Superior temporal gyrus (tissue), 1 donor: ENCODE data around the gene ANKRD6.
A peak's percentile ranks its signal among the peaks of the same experiment; 100 is the strongest.
"Not testable (repeated sequence)": the region's sequence is repeated elsewhere in the genome, so short reads cannot be mapped to it uniquely, and the experiment has no call there.

Experiments
- DNase-seq: peaks from one replicate; pipeline ENCODE4 v3.0.0-alpha.2; 2016; ENCODE audit errors: extremely low spot score

ANKRD6 gene

GRCh38 chr6:89602166-89602565 lies 169.2 kb downstream of the ANKRD6 start:
- no peak for DNase-seq

GRCh38 chr6:89604653-89605052 lies 171.7 kb downstream of the ANKRD6 start:
- DNase-seq: no peak

DNA sequence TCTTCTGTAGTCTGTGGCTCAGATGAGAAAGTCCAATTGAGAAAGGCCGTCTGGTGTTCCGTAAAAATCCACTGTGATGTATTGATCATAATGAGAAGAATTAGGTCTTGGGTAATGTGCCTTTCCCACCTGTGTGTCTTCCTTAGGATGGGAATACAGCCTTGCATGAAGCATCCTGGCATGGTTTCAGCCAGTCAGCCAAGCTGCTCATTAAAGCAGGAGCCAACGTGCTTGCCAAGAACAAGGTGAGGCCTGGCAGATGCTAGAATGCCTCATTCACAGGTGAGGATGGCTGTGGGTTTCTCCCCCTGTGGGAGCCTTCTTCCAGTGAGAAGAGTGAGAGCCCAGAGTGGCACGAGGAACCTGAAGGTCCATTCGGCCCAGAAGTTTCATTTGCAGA lies 172.9 kb downstream of the ANKRD6 start:
- DNase-seq: no peak

GRCh38 chr6:89610149-89610642 lies 177.2 kb downstream of the ANKRD6 start:
- DNase-seq: peak; percentile 38

DNA sequence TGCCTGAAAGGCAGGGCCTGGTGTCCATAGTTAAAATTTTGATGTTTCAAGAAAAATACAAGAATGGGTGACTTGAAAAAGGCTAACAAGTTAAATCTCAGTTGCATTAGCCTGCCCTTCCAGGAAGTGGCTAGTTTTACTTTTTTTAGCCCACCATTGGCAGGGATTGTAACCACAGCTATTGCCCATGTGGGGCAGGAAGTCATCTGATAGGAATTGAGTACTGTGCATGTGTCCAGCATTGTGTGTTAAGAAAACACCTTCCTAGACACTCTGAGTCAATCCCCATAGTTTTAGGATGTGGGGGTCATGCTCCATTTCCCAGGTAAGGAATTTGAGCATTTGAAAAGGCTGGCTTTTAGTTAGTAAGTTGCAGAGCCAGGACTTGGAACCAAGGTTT lies 178.7 kb downstream of the ANKRD6 start:
- no peak for DNase-seq

GRCh38 chr6:89612121-89612520 lies 179.2 kb downstream of the ANKRD6 start:
- DNase-seq: no peak

GRCh38 chr6:89613790-89614189 lies 180.8 kb downstream of the ANKRD6 start:
- DNase-seq: no peak

GRCh38 chr6:89615882-89616281 lies 182.9 kb downstream of the ANKRD6 start:
- no peak for DNase-seq

- DNase-seq: no peak
Observed at GRCh38 chr6:89616531-89616930, 183.6 kb downstream of the ANKRD6 start.

DNA sequence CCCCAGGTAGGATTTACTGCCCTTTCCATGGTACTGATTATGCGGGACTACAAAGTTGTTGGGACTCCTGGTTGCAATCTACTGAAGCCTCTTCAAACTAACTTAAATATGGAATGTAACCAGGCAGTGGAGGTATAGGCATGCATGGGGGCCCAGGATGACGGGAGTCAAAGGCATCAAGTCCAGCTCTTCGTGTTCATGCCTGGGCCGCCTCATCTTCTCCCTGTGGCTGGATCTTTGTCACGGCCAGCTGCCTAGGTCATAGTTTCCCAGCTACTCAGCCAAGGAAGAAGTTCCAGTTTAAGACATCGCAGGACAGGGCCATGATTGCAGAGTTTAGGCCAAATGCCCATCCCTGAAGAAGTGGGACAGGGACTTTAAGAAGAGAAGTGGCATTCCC lies 185.1 kb downstream of the ANKRD6 start:
- DNase-seq: no peak

DNA sequence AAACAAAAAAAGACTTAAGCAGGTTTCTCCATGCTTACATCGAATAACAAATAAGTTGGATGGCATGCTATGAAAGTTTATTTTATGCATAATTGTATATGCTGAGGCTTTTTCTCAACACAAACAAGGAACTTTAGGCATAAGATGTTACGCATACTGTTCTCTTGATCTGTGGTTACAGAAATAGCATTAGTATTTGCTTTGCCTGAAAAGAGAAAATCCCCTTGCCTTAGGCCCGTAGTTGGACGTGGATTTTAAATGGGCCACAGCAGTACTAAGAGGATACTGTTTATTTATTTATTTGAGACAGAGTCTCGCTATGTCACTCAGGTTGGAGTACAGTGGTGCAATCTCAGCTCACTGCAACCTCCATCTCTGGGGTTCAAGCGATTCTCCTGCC lies 186.6 kb downstream of the ANKRD6 start:
- no peak for DNase-seq

DNA sequence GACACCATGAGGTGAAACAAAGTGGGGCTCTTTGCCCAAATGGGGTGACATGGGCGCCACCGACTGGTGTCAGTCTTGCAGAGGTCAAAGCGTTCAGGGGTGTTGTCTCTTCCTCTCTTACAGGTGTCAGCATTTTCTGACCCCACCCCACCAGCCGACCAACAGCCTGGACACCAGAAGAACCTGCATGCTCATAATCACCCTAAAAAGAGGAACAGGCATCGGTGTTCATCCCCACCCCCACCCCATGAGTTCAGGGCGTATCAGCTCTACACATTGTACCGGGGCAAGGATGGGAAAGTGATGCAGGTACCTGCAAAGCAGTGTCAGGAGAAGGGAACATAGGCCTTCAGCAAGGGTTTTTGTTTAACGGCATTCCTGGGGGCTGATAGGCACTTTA lies 190.8 kb downstream of the ANKRD6 start:
- no peak for DNase-seq

GRCh38 chr6:89630488-89630887 lies 197.5 kb downstream of the ANKRD6 start:
- no peak for DNase-seq

DNA sequence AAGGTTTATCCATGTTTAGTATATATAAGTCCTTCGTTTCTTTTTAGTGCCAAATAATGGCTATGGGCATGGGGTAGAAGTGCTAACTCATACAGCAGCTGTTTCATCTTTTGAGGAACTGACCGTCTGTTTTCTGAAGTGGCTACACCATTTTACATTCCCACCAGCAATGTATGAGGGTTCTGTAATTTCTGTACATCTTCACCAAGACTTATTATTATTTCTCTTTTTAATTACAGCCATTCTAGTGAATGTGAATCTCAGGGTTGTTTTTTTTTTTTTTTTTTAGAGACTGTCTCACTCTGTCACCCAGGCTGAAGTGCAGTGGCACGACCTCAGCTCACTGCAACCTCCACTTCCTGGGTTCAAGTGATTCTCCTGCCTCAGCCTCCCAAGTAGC lies 203.5 kb downstream of the ANKRD6 start:
- not testable (repeated sequence) for DNase-seq

GRCh38 chr6:89637960-89638319 lies 205.0 kb downstream of the ANKRD6 start:
- DNase-seq: no peak

- DNase-seq: peak; percentile 96
Observed at GRCh38 chr6:89638320-89639195, 205.6 kb downstream of the ANKRD6 start, which contains the start of gene LYRM2. LYRM2 (minus strand) TSS chr6:89638747; CDS start chr6:89638716, 31 bp downstream.

DNA sequence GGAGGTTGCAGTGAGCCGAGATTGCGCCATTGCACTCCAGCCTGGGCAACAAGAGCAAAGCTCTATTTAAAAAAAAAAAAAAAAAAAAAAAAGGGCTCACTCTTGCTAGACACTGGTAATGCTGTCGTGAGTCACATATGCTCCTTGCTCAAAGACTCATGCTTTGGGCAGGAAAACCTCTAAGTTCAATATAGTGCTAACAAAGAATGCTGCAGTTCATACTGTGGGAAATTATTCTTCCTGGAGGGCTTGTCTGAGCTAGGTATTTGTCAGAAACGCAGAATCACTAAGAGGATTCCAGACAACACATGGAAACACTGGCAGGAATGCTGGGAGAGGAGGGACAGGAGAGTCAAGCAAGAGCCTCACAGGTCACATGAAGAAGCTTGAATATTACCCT lies 207.9 kb downstream of the ANKRD6 start:
- DNase-seq: no peak

DNA sequence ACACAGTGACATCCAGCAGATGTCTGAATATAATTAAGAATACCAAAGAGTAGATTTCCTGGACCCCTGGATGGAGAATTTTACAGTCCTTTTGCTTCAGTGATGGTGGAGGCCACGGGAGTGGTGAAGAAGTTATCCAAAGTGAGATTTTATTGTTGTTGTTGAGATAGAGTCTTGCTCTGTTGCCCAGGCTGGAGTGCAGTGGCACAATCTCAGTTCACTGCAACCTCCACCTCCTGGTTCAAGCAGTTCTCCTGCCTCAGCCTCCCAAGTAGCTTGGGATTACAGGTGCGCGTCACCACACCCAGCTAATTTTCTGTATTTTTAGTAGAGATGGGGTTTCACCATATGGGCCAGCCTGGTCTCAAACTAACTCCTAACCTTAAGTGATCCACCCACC lies 208.6 kb downstream of the ANKRD6 start:
- DNase-seq: not testable (repeated sequence)

- DNase-seq: no peak
Observed at GRCh38 chr6:89642956-89643355, 210.0 kb downstream of the ANKRD6 start.

GRCh38 chr6:89643406-89643805 lies 210.5 kb downstream of the ANKRD6 start:
- no peak for DNase-seq

- DNase-seq: no peak
Observed at GRCh38 chr6:89644864-89645263, 211.9 kb downstream of the ANKRD6 start.

DNA sequence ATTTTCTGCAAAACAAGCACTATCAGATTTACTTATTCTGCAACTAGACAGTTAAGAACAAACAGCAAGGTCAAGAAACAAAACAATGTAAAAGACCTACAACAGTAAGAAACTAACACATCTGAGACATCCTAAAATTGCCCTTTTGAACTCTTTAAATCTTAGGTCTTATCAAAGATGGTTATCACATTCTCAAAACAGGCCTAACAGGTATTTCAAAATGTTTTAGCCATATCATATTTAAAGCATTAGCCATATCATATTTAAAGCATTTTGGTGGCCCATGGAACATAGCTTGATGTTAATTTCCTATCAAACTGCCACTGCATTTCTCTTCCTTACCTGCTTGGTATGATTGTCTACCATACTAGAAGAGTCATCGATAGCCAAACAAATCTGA lies 216.7 kb downstream of the ANKRD6 start:
- no peak for DNase-seq

DNA sequence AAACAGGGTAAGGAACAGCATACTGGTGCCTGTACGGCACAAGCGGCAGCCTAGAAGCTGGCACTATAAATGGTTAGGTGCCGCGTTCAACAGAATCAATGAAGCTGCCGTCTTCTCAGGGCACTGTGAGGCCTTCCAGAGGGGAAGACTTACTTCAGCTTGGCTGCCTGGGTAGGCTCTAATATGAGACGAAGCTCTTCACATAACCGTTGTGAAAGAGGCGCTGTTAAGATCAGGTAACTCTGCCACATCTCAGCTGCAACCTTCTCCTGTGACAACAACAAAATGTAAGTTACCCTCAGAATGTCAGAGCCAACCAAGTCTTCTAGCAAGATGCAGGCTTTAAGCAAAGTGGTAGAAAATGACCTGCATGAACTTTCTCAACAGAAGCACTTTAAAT lies 217.6 kb downstream of the ANKRD6 start:
- no peak for DNase-seq

DNA sequence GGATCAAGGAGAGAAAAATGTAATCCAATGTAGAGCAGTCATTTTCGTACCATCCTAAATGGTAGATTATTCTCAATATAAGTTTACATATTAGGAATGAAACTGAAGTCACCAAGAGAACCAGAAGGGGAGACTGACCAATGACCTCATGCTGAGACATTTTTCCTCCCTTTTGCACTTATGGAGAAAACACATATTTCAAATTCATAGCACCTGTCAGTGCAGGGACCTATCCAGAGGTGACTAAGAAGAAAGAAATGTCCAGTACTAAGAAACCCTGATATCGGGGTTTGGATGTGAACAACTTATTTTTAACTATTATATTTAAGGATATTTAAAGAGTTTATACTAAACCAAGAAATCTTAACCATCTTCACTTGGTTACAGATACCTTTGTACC lies 222.2 kb downstream of the ANKRD6 start:
- DNase-seq: no peak
